GM18520 (cell line): ENCODE measurements around the gene HRAS.

Experiments
- ATAC-seq: cut with Tn5 transposase; IDR thresholded peaks from one replicate; pipeline ENCODE4 v1.9.1; 2021; ENCODE audit not compliant: unreplicated experiment

The HRAS gene

DNA sequence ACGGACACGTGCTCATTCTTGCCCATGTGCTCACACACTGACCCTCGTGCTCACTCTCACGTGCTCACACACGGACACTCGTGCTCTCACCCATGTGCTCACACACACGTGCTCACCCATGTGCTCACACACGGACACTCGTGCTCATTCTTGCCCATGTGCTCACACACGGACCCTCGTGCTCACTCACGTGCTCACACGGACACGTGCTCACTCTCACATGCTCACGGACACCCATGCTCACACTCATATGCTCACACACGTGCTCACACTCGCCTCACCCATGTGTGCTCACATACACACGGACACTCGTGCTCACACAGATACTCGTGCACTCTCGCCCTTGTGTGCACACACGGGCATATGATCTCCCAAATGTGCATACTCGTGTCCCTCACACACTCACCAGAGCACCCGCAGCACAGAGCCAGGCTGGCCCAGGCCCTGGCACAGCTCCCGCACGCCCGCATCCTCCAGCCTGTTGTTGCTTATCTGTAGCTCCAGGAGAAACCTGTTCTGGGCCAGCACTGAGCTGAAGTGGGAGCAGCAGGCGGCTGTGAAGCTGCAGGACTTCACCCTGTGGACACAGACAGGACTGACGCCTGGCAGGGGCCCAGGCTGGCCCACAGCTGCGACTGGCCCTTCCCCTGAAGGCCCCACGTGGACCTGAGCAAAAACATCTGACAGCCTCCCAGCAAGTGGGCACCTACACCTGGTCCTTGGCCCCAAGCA lies 37.6 kb downstream of the HRAS start:
- no peak for ATAC-seq

DNA sequence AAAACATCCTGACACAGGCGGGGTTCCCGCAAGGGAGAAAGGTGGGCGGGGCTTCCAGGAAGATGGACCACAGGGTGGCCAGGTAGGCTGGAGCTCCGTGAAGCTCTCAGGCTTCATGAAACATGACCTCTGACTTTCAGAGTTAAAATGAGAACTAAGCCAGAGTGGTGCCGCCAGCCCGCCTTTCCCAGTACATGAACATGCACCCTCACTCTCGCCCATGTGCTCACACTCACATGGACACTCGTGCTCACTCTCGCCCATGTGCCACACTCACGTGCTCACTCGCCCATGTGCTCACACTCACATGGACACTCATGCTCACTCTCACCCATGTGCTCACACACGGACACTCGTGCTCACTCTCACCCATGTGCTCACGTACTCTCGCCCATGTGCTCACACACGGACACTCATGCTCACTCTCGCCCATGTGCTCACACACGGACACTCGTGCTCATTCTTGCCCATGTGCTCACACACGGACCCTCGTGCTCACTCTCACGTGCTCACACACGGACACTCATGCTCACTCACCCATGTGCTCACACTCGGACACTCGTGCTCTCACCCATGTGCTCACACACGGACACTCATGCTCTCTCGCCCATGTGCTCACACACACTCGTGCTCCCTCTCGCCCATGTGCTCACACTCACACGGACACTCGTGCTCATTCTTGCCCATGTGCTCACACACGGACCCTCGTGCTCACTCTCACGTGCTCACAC lies 38.4 kb downstream of the HRAS start:
- ATAC-seq, result no peak

DNA sequence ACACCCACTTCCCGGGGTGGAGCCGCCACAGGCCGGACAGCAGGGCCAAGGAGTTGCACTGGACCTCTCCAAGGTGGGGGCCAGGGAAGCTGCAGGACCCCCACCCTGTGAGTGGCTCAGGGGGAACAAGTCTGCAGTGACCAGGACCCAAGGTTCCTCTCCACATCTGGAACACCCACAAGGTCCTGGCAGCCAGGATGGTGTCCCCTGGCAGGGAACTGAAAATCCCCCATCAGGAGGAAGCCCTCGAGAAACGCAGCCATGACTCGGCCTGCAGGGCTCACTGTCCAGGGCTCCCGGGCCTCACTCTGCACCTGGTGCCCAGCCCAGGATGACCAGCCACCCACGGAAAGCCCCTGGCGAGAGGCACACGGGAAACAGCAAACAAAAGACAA lies 39.8 kb downstream of the HRAS start:
- ATAC-seq, result no peak

DNA sequence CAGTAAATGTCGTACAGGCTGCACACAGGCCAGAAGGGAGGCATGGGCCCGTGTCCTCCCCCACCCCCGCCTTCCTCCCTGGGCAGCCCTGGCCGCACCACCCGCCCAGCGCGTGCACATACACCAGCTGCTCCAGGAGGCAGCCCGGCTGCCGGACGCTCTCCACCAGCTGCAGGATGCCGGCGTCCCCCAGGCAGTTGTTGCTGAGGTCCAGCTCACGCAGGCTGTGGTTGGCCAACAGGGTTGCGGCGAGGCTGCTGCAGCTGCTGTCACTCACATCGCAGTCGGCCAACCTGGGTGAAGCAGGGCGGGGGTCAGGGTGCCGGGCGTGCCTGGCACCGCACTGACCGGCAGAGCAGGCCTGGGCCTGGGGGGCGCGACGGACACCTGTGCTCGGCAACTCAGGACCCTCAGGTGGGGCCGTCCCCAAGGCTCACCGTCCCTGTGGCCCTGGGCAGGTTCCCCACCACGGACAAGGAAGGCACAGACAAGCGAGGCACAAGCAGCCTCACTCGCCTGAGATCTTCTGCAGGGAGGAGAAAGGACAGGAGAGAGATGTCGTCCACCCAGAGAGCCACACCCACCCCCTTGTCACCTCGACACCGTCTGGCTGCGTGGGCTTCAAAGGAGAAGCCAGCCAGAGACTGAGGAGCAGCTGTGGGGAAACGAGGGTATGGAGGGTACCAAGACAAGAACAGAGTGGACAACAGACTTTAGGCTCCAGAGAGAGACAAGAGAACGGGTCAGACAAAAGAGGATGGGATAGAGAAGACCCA lies 40.4 kb downstream of the HRAS start:
- no peak for ATAC-seq

DNA sequence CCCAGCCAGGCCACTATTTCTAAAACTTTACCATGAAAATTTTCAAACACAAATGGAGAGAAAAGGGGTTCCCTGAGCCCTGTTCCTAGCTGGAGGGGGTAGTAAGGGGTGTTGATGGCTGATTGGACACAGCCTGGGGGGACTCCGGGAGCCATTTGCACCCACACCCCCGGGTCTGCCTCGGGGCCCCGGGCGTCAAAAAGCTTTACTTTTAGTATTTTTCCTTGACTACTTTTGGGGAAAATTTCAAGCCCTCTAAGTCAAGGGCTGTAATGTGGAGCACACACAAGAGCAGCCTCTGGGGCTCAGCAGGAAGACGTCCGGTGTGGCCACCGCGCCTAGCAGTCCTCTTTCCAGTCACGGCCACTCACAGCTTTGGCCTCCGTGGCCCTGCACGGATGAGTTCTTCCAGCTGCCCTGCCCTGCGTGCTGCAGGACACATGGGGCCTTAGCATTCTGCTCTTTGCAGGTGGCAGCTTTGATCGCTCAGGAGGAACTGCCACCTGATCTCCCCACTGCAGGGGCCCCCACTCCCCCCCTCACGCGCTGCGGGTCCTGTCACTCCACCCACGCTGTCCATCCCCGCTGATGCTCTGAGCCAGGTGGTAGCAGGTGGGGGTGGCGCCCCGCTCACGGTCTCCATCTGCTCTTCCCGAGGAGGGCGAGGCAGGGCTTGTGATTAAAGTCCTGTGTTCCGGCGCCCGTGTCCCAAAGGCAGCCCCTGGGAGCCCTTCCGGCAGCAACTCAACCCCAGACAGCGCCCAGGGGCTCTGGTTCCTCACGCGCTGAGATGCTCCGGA lies 42.7 kb downstream of the HRAS start:
- ATAC-seq, result no peak

DNA sequence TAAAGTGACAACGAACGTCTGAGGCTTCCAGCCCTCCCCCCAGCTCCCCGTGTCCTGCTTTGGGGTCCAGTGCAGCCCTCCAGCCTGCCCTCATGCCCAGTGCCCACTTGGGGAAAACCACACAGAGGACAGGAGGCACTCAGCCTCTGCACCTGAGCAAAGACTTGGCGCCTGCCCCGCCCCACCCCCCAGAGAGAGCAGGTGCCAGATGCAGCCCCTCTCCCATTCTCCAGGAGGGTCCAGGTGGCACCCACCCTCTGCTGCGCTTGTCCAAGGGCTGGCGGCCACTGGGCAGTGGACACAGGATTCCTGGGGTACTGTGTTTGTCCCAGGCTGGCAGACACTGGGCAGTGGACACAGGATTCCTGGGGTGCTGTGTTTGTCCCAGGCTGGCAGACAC lies 44.0 kb downstream of the HRAS start:
- ATAC-seq, result no peak

DNA sequence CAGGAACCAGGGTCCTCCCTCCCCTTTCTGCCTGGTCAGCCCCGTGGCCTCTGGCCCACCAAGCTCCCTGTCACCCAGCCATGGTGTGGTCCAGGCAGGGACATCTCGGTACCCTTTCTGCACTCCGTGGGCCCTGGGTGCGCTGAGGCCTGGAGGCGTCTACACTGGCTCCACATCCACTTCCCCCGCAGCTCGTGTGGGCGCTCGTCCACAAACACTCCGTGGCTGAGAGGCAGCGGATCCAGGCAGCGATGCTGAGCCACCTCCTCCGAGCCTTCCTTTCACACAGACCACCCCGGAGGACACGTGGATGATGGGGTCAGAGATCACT lies 44.5 kb downstream of the HRAS start:
- ATAC-seq, result no peak

DNA sequence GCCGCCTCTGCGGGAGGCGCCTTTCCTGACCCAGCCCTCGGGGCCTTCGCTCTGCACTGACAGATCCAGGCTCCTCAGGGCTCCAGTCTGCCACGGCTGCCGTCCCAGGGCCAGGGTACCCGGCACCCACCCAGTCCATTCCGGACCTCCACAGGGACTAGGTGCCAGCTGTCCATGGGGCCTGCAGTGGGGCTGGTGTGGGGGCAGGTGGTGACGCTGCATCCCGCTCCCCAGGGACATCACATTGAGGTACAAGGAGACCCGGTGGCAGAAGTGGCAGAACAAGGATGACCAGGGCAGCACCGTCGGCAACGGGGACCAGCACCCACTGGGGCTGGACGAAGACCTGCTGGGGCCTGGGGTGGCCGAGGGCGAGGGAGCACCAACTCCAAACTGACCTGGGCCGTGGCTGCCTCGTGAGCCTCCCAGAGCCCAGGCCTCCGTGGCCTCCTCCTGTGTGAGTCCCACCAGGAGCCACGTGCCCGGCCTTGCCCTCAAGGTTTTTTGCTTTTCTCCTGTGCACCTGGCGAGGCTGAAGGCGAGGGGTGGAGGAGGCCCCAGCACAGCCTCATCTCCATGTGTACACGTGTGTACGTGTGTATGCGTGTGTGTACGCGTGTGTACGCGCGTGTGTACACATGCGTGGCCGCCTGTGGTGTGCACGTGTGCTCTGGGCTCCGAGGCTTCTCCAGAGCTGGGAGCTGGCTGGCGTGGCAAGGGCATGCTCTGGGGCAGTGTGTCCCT lies 45.0 kb downstream of the HRAS start:
- no peak for ATAC-seq

DNA sequence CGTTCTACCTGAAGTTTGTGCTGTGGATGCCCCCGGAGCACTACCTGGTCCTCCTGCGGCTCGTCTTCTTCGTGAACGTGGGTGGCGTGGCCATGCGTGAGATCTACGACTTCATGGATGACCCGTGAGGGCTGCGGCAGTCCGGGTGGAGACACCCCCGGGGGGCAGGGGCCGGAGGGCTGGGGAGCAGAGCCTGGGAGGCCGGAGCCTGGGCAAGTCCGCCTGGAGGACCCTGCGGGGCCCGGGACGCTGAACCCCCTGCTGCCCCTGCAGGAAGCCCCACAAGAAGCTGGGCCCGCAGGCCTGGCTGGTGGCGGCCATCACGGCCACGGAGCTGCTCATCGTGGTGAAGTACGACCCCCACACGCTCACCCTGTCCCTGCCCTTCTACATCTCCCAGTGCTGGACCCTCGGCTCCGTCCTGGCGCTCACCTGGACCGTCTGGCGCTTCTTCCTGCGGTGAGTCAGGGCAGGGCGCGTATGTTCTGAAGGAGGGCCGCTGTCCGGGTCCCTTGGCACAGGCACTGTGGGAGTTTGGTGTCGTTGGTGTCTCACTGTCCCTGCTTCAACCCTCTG lies 45.7 kb downstream of the HRAS start:
- no peak for ATAC-seq

DNA sequence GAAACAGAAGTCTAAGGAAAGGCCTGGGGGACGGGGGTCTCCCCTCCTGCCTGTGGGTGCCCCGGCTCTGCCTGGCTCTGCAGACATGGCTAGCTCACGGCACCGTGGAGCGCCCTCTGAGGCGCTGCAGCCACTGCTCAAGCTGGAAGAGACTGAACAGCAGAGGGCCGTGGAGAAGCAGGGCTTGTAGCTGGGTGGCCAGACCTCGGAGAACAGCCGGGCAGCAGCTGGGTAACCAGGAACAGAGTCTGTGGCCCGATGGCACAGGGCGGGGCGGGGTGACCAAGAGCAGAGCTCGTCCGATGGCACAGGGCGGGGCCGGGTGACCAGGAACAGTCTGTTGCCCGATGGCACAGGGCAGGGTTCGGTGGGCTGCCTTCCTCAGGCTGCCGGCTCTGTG lies 46.4 kb downstream of the HRAS start:
- ATAC-seq, result no peak

DNA sequence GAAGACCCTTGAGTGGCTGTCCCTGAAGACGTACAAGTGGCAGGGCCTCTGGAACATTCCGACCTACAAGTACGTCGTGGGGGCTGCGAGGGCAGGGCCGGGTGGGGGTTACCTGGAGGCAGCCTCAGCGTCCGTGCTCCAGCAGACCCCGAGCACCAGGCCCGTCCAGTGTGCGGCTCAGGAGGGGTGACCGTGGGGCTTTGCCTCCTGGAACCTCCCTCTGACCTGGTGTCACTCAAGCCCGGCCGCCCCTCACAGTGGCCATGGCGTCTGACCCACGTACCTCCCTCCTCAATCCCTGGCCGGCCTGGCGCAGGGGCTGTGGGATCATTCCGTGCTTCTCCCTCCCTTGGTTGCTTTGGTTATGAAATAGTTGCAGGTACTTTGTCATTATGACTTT lies 46.8 kb downstream of the HRAS start:
- no peak for ATAC-seq

DNA sequence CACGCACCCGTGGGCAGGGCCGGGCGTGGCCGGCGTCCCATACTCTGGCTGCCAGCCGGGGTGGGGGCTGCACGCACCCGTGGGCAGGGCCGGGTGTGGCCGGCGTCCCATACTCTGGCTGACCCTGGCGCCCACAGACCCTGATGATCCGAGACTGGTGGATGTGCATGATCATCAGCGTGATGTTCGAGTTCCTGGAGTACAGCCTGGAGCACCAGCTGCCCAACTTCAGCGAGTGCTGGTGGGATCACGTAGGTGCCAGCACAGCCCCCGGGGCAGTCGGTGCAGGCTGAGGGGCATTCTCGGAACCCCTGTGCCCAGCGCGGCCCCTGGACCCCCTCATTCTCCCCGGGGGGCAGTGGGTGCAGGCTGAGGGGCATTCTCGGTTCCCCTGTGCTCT lies 47.3 kb downstream of the HRAS start:
- ATAC-seq, result no peak

DNA sequence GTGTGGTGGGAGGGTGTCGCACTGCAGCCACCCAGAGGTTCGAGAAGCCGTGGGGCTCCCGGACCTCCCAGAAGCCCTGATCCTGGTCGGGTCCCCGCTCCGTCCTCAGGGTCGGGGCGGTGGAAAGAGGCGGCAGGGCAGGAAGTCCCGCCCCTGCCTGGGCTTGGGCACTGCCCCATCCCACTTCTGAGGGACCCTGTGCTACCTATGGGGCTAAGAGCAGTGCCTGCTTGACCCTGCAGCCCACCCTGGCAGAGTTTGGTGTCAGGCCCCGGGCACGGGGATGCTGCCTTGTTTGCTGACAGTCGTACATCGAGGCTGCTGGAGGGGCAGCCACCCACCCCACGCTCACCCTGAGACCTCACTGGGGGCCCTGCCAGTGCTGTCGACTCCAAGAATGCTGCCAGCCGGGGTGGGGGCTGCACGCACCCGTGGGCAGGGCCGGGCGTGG lies 47.8 kb downstream of the HRAS start:
- ATAC-seq, result no peak

DNA sequence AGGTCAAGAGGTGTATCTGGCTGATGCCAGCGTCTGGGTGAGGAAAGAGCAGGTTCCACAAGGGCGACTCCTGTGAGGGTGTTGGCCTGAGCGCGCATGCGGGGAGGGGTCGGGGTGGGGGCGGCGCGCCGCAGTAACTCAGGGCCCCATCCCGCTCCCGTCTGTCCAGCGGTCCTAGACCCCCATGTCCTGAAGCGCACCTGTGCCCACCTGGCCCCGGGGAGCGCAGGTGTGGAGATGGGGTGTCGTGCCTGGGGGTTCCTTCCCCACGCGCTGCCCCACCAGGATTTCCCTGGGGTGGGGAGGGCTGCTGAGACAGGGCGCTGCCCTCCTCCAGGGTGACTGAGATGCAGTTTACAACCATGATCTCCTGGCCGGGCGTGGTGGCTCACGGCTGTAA lies 49.2 kb downstream of the HRAS start:
- no peak for ATAC-seq

DNA sequence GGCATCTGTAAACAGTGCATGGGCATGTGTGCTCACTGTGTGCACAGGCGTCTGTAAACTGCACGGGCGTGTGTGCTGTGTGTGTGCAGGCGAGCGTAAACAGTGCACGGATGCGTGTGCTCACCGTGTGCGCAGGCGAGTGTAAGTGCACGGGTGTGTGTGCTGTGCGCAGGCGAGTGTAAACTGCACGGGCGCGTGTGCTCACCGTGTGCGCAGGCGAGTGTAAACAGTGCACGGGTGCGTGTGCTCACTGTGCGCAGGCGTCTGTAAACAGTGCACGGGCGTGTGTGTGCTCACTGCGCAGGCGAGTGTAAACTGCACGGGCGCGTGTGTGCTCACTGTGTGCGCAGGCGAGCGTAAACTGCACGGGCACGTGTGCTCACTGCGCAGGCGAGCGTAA lies 50.8 kb downstream of the HRAS start:
- no peak for ATAC-seq
